GM12878 (cell line): ENCODE results near the gene RAB35. TPM values are rescaled to one million over a fixed set of nuclear protein-coding genes. Genes with fewer than 3 reads are reported as not detected.

ENCODE experiments used
- ASH2L ChIP-seq: fragments of 300-600, 200-600 bp; sonication (generic); IDR thresholded peaks from 2 replicates; pipeline ENCODE4 v1.6.1; 2017; ENCODE audit warnings: low read depth, mild to moderate bottlenecking, borderline replicate concordance
- BMI1 ChIP-seq: fragments of 450-650 bp; IDR thresholded peaks from 2 replicates; pipeline ENCODE4 v1.6.1; 2016; ENCODE audit warnings: mild to moderate bottlenecking, moderate library complexity, borderline replicate concordance
- CHD2 ChIP-seq: IDR thresholded peaks from 2 replicates; pipeline ENCODE4 v1.6.1; 2011; ENCODE audit warnings: low read depth, low read length, improper control_type of control experiment, borderline replicate concordance
- EED ChIP-seq: sonication (generic); IDR thresholded peaks from 2 replicates; pipeline ENCODE4 v1.6.1; 2016; ENCODE audit warnings: antibody characterized with exemption, low read depth
- HDGF ChIP-seq: fragments of 450-650 bp; IDR thresholded peaks from 2 replicates; pipeline ENCODE4 v1.6.1; 2016; ENCODE audit warnings: antibody characterized with exemption
- IKZF1 ChIP-seq: fragments of 450-650 bp; conservative IDR thresholded peaks from 2 replicates; pipeline ENCODE4 v1.6.1; 2017; ENCODE audit warnings: antibody characterized with exemption, mild to moderate bottlenecking
- IRF5 ChIP-seq: fragments of 450-650 bp; IDR thresholded peaks from 2 replicates; pipeline ENCODE4 v1.6.1; 2017; ENCODE audit warnings: borderline replicate concordance
- MLLT1 ChIP-seq: fragments of 450-650 bp; IDR thresholded peaks from 2 replicates; pipeline ENCODE4 v1.6.1; 2016; ENCODE audit warnings: mild to moderate bottlenecking
- MYC ChIP-seq: IDR thresholded peaks from 2 replicates; pipeline ENCODE4 v1.6.1; 2011; ENCODE audit warnings: mild to moderate bottlenecking, low read length, moderate library complexity, inconsistent platforms; ENCODE audit not compliant: insufficient read depth, insufficient replicate concordance, insufficient read length, severe bottlenecking
- NFXL1 ChIP-seq: fragments of 450-650 bp; IDR thresholded peaks from 2 replicates; pipeline ENCODE4 v1.6.1; 2017; ENCODE audit warnings: antibody characterized with exemption, mild to moderate bottlenecking, borderline replicate concordance
- POLR2A ChIP-seq: IDR thresholded peaks from 2 replicates; pipeline ENCODE4 v1.6.1; 2011; ENCODE audit warnings: low read depth, mild to moderate bottlenecking, low read length
- RELA ChIP-seq: fragments of 450-650 bp; IDR thresholded peaks from 2 replicates; pipeline ENCODE4 v1.8.0; 2014; ENCODE audit warnings: borderline replicate concordance; ENCODE audit not compliant: partially characterized antibody
- REST ChIP-seq: IDR thresholded peaks from 2 replicates; pipeline ENCODE4 v1.6.1; 2012; ENCODE audit warnings: mild to moderate bottlenecking, low read depth, low read length
- SIN3A ChIP-seq: IDR thresholded peaks from 2 replicates; pipeline ENCODE4 v1.6.1; 2012; ENCODE audit warnings: low read depth, low read length, improper control_type of control experiment
- TAF1 ChIP-seq: IDR thresholded peaks from 2 replicates; pipeline ENCODE4 v1.6.1; 2011; ENCODE audit warnings: mild to moderate bottlenecking, low read depth, low read length, borderline replicate concordance
- YY1 ChIP-seq: IDR thresholded peaks from 2 replicates; pipeline ENCODE4 v1.6.1; 2011; ENCODE audit warnings: low read depth, mild to moderate bottlenecking, low read length
- ZNF207 ChIP-seq: fragments of 450-650 bp; IDR thresholded peaks from 2 replicates; pipeline ENCODE4 v1.6.1; 2014; ENCODE audit warnings: antibody characterized with exemption, mild to moderate bottlenecking, borderline replicate concordance
- ZNF24 ChIP-seq: fragments of 450-650 bp; IDR thresholded peaks from 2 replicates; pipeline ENCODE4 v1.6.1; 2017; ENCODE audit warnings: antibody characterized with exemption, mild to moderate bottlenecking
- ZNF687 ChIP-seq: fragments of 450-650 bp; IDR thresholded peaks from 2 replicates; pipeline ENCODE4 v1.6.1; 2017; ENCODE audit warnings: mild to moderate bottlenecking, moderate library complexity
- polyA plus RNA-seq, 11 experiments: library from polyadenylated mRNA; depleted of rRNA in 4 of 11; unstranded in 6 of 11; stranded (reverse) in 5 of 11; fragments of >200 nt; fragmentation: Nextera tagmentation in 4 of 11; fragmentation: Illumina TruSeq in 1 of 11; extraction: Ambion mirVana in 4 of 11; extraction: Trizol in 1 of 11; gene quantifications; 1 replicate in 1 of 11; 2 replicates in 10 of 11; pipeline versions ENCODE4 v1.2.1 to v1.2.3, GENCODE V29; 2011 to 2016; ENCODE audit warnings: inconsistent platforms in 2 of 11, missing spikeins in 2 of 11, low read depth in 1 of 11
- total RNA-seq, 4 experiments: library from RNA; depleted of rRNA in 3 of 4; stranded (reverse); fragments of >200 nt in 3 of 4; fragmentation: Illumina TruSeq in 1 of 4; extraction: Trizol in 1 of 4; gene quantifications; 2 replicates each; pipeline versions ENCODE4 v1.2.1 to v1.2.3, GENCODE V29; 2013 to 2021

Gene RAB35
- total and polyA plus RNA-seq, 10 of the 15 experiments (the other 5 are each of a cell fraction or from before 2014, with no cell fraction given): 0.76 to 99.2 (median 43.8) TPM

- TF ChIP-seq MLLT1: 0 out of 2 replicates have a peak, but pooled peaks have one; percentile 31
- no peak for TF ChIP-seq IRF5
- peak; percentile 73 for TF ChIP-seq RELA
- TF ChIP-seq ASH2L: no peak
- TF ChIP-seq REST: no peak
- peak; percentile 90 for TF ChIP-seq POLR2A
- 0 out of 2 replicates have a peak, but pooled peaks have one; percentile 23 for TF ChIP-seq EED
- peak; percentile 86 for TF ChIP-seq ZNF207
- peak; percentile 45; the same call in 1 of the 2 replicates for TF ChIP-seq HDGF
- no peak; the same call in 1 of the 2 replicates for TF ChIP-seq CHD2
- TF ChIP-seq IKZF1: peak; percentile 100
- peak; percentile 26 for TF ChIP-seq MYC
- TF ChIP-seq BMI1: no peak
- 0 out of 2 replicates have a peak, but pooled peaks have one; percentile 15 for TF ChIP-seq YY1
- TF ChIP-seq ZNF24: no peak
- peak; percentile 51 for TF ChIP-seq TAF1
- TF ChIP-seq NFXL1: no peak
- peak; percentile 94 for TF ChIP-seq ZNF687
- 0 out of 2 replicates have a peak, but pooled peaks have one; percentile 31 for TF ChIP-seq SIN3A
These were observed 469 bp upstream of the RAB35 start (continued) for GRCh38 chr12:120116792-120117651.
